BJ (cell line): ENCODE results near the gene CELA2B. TPM values are rescaled to one million over a fixed set of nuclear protein-coding genes. Genes with fewer than 3 reads are reported as not detected.
"Not testable (repeated sequence)": the region's sequence is repeated elsewhere in the genome, so short reads cannot be mapped to it uniquely, and the experiment has no call there.

ENCODE experiments used
- CTCF ChIA-PET: fragments of 350-600 bp; formaldehyde crosslinking; extraction: SDS; loops from one replicate; lab custom pipeline; 2021; ENCODE audit warnings: antibody characterized with exemption, inconsistent platforms; lab: Yijun Ruan, JAX
- POLR2A ChIA-PET: fragments of 300-600 bp; sonication (Branson Sonifier 250); formaldehyde crosslinking; extraction: SDS; loops from one replicate; lab custom pipeline; 2021; ENCODE audit warnings: antibody characterized with exemption; lab: Charles Lee
- DNase-seq: peaks from one replicate; pipeline ENCODE4 v3.0.0-alpha.2; 2011; ENCODE audit warnings: low read depth
- H3K27me3 ChIP-seq: 2 replicates; pipeline ENCODE4 v1.6.0; 2011; ENCODE audit warnings: low read length; ENCODE audit not compliant: control insufficient read depth, insufficient read depth
- H3K36me3 ChIP-seq: 2 replicates; pipeline ENCODE4 v1.5.1; 2011; ENCODE audit warnings: low read length; ENCODE audit not compliant: control insufficient read depth, insufficient read depth
- H3K4me3 ChIP-seq: 2 replicates; pipeline ENCODE4 v1.5.1; 2011; ENCODE audit warnings: low read depth, mild to moderate bottlenecking, control low read depth, low read length
- polyA plus RNA-seq: library from polyadenylated mRNA; depleted of rRNA; stranded (reverse); fragments of >200 nt; gene quantifications from 2 replicates; pipeline ENCODE4 v1.2.3, GENCODE V29; 2011
- TF ChIP-seq, protein P1 (sequence below): IDR thresholded peaks from 2 replicates; pipeline ENCODE4 v1.5.1; 2011; ENCODE audit warnings: low read depth, mild to moderate bottlenecking, control low read depth, inconsistent platforms, low read length, moderate library complexity; ENCODE audit not compliant: insufficient read depth

CELA2B gene
- polyA plus RNA-seq, 1 experiment, result not detected

DNA sequence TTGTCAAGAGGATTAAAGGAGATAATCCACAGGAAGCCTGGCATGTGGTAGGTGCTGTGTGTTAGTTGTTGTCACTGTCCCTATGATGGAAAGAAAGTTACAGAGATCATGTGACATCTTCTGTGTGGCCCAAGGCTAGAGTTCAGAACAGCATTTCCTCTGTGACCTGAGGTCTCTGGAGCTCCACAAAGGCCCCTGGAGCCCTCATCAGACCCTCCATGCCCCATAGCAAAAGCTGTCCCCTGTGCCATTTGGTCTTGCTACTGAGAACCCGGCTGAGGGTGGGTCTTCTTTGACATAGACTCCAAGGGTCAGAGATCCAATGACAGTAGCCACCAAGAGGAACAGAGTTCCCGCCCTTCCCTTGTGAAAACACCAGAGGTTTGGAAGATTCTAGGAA lies 8.1 kb downstream of the CELA2B start:
- no peak for DNase-seq
- no peak overlapping the region for H3K4me3 ChIP-seq
- TF ChIP-seq, protein P1, sequence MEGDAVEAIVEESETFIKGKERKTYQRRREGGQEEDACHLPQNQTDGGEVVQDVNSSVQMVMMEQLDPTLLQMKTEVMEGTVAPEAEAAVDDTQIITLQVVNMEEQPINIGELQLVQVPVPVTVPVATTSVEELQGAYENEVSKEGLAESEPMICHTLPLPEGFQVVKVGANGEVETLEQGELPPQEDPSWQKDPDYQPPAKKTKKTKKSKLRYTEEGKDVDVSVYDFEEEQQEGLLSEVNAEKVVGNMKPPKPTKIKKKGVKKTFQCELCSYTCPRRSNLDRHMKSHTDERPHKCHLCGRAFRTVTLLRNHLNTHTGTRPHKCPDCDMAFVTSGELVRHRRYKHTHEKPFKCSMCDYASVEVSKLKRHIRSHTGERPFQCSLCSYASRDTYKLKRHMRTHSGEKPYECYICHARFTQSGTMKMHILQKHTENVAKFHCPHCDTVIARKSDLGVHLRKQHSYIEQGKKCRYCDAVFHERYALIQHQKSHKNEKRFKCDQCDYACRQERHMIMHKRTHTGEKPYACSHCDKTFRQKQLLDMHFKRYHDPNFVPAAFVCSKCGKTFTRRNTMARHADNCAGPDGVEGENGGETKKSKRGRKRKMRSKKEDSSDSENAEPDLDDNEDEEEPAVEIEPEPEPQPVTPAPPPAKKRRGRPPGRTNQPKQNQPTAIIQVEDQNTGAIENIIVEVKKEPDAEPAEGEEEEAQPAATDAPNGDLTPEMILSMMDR, result no peak
- no peaks in the 10 kb centered on the region for H3K27me3 ChIP-seq
- ChIA-PET POLR2A (no interaction called here), CTCF (no interaction called here)
- no peaks in the 10 kb centered on the region for H3K36me3 ChIP-seq

DNA sequence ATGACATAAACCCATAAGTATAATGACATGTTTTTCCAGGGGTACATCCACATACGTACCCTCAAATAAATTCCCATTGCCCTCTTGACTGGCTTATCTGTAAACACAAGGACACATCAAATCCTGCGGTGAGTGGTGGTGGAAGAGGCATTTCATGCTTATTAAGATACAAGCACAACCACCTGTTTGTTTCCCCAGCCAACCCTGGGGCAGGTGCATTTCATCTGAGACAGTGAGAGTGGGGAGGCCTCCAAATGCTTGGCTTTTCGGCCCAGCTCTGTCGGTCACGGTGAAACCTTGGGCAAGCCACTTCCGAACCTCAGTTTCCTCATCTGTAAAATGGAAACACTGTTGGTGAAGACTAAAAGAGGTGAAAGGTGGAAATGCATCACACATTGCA lies 8.5 kb downstream of the CELA2B start:
- POLR2A ChIA-PET, H3K4me3 ChIP-seq, CTCF ChIA-PET, DNase-seq, H3K36me3 ChIP-seq, H3K27me3 ChIP-seq: not testable (repeated sequence)

DNA sequence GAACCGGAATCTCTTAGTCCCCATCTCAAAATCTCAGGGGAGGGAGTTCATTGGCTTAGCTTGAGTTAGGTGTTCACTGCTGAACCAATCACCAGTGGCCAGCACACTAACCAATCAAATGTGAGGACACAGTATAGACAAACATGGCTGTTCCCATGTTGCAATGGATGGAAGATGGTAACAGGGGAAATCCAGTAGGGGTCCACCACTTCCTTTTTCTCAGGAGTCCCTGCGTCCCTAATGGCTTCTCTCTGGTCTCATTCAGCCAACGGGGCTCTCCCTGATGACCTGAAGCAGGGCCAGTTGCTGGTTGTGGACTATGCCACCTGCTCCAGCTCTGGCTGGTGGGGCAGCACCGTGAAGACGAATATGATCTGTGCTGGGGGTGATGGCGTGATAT lies 9.7 kb downstream of the CELA2B start:
- no peak overlapping the region for H3K4me3 ChIP-seq
- TF ChIP-seq, protein P1, result no peak
- ChIA-PET POLR2A (no interaction called here), CTCF (no interaction called here)
- no peaks in the 10 kb centered on the region for H3K36me3 ChIP-seq
- no peak for DNase-seq
- no peaks in the 10 kb centered on the region for H3K27me3 ChIP-seq

DNA sequence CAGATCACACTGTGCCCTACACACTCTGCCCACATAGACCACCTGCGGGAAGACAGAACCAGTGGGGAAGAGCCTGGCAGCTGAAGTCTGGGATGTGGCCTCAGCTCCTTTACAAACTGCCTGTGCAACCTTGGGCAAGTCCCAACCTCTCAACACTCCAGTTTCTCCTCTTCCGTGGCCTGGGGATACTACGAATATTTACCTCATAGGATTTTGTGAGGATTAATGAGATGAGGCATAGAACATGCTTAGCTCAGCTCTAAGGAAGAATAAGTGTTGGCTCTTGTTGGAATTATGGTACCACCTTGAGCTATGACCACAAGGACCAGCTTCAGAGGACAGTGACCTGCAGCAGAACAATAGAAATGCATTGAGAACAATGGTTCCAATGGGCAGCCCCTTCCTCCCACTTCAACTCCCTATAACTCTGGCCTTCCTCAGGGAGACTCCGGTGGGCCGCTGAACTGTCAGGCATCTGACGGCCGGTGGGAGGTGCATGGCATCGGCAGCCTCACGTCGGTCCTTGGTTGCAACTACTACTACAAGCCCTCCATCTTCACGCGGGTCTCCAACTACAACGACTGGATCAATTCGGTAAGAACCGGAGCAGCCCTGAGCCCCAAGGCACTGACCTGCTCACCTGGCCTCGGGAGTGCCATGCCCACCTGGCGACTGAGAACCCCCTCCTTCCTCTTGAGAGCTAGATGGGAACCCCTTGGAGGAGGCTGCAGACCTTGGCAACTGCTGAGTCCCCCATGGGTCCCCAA lies 11.1 kb downstream of the CELA2B start:
- DNase-seq, POLR2A ChIA-PET, H3K27me3 ChIP-seq, H3K4me3 ChIP-seq, H3K36me3 ChIP-seq: not testable (repeated sequence)
- CTCF ChIA-PET, result interaction anchor here (0.9 kb wide), 1 partner anchor 13 kb away, joined by 4 read pairs; no protein-coding TSS in a partner anchor

DNA sequence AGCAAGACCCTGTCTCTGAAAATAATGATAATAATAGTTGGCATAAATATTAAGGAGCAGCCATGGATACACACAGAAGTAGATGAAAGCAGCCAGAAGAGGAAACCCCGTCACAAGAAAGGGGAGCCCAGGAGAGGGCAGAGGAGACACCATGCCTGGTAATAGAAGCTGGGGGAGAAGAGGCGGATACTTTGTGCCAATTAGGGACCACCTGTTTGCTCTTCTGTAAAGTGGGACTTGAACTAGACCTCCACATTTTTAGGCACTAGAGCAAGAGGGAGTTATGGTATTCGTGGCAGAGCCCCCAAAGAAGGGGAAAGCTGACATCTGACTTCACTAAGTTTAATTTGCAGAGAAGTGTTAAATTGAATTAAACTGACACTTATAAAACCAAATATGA lies 12.5 kb downstream of the CELA2B start:
- TF ChIP-seq, protein P1, result no peak
- Histone ChIP-seq H3K36me3 (peaks cover 3% of the 10 kb centered on the region), H3K27me3 (no peaks in the 10 kb centered on the region), H3K4me3 (no peak overlapping the region)
- CTCF ChIA-PET, result no interaction called here
- no peak for DNase-seq
- POLR2A ChIA-PET, result no interaction called here

DNA sequence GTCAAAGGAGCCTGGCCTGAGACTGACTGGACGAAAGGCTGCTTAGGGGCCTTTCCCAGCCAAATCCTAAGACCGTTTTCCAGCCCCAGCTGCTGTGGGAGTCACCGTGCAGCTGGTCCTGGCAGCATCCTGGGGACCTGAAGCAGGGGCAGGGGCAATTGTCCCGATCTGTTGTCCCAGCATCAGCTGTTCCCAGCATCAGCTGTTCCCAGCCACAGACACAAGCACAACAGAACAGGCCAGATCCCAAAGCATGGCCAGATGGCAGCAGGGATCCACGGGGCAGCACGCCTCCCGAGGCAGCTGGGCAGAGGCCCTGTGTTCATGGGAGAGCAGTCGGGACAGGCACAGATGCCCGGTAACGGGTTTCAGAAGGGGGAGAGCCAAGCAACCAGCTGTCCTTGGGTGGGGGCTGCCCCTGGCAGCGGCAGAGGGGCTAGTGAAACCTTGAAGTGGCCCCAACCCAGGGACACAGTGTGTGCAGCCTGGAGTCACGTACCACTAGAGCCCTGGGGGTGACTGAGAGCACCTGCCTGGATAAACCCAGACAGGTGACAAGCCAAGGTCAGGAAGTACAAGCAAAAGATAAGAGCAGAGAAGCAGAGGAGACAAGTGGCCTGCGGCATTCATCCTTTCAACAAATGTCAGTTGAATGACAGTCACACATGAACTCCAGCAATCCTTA lies 13.3 kb downstream of the CELA2B start:
- POLR2A ChIA-PET, result no interaction called here

DNA sequence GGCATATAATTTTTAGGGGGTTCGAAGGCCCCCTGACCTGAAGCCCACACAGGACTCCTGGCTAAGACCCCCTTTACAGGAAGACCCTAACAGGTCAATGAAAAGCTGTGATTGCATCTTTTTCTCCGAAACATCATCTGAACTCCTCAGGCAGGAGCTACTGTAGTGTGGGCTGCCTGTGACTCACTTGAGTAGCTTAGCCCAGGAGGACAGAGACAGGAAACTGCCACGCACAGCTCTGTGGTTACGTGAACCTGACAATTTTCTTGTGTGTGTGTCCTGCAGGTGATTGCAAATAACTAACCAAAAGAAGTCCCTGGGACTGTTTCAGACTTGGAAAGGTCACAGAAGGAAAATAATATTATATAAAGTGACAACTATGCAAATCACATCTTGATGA lies 15.1 kb downstream of the CELA2B start:
- peaks cover 11% of the 10 kb centered on the region for H3K36me3 ChIP-seq
- H3K27me3 ChIP-seq, DNase-seq, H3K4me3 ChIP-seq, POLR2A ChIA-PET: not testable (repeated sequence)
- CTCF ChIA-PET, result interaction anchor here (1.1 kb wide), 1 partner anchor 11 kb away, joined by 3 read pairs; no protein-coding TSS in a partner anchor

More for the DNA sequence above, 13.3 kb downstream of the CELA2B start:
- DNase-seq, result no peak
- Histone ChIP-seq H3K36me3 (peaks cover 7% of the 10 kb centered on the region), H3K27me3 (no peaks in the 10 kb centered on the region), H3K4me3 (no peak overlapping the region)
- TF ChIP-seq, protein P1, result no peak
- CTCF ChIA-PET, result no interaction called here
